HG02610 (cell line): Measurements from ENCODE around the gene RNASEH1.
"Not testable (repeated sequence)": the region's sequence is repeated elsewhere in the genome, so short reads cannot be mapped to it uniquely, and the experiment has no call there.

Experiments
- ATAC-seq: cut with Tn5 transposase; IDR thresholded peaks from one replicate; pipeline ENCODE4 v1.9.1; 2021; ENCODE audit warnings: mild to moderate bottlenecking, moderate library complexity; ENCODE audit not compliant: unreplicated experiment

The RNASEH1 gene

DNA sequence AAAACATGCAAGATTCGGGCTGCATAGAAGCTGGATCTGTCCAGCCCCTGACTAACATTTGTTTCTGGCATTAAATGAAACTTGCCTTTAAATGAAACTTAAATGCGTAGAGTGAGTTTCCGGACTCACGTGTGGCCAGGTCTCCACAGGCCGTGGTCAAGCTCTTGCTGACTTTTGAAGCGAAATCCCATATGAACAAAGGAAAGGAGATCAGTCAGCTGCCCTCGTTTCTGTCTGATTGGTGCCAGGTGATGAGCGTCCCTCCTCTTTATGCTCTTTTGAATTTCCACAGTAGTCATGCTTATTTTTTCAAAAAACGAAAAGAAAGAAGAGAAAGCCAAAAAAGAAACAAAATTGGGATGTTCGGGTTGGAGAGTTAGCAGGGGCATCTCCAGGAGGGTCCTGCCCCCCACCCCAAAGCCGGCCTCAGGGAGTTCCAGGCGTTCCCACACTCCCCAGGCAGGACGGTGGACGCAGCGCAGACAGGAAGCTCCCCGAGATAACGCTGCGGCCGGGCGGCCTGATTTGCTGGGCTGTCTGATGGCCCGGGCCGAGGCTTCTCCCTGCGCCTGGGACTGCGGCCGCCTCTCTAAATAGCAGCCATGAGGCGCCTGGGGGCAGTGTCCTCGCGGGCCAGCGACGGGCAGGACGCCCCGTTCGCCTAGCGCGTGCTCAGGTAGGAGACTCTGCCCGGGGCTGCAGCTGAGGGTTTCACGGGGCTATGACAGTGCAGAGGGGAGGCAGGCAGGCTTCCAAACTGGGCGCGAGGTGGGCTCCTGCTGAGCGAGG lies 36.6 kb upstream of the RNASEH1 start, which contains the start of gene COLEC11:
Gene COLEC11, plus strand, starts transcription at position 620 of the 789 bp plus-strand sequence. CDS start 9,229 bp downstream, outside the sequence.
- ATAC-seq: no peak

DNA sequence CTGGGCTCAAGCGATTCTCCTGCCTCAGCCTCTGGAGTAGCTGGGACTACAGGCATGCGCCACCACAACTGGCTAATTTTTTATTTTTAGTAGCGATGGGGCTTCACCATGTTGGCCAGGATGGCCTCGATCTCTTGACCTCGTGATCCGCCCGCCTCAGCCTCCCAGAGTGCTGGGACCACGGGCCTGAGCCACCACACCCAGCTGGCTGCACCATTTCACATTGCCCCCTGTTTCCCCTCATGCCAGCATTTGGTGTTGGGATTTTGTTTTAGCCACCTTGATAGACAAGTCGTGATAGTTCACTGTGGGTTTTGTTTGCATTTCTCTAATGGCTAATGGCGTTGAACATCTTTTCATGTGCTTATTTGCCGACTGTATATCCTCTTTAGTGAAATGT lies 31.0 kb upstream of the RNASEH1 start:
- no peak for ATAC-seq

DNA sequence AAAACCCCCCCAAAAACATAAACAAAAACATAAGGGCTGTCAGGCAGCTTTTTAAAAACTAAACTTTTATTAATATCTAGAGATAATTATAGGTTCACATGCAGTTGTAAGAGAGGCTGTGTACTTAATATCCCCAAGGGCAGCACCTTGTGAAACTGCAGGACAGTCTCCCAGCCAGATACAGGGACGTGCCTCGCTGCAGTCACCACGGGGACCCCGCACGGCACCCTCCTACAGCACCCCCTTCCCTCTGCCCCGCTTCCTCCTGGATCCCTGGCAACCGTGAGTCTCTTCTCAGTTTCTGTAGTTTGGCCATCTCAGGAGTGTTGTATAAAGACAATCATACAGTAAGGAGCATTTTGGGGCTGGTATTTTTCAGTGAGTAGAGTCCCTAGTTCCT lies 30.0 kb upstream of the RNASEH1 start:
- ATAC-seq: no peak

DNA sequence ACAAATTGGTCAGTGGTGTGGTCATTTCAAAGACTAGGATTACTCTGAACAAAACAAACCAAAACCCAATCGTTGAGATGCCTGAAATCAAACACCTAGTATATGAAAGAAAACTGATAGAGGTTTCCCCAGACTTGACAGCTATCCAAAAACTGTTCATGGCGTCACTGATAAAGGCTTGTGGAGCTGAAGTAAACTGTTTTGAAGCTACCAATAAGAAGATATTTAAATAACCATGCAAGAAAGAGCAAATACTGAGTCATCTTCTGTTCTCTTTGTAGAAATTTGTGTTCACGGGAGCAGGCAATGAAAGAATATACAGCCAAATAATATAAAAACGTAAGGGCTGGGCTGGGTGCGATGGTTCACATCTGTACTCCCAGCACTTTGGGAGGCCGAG lies 29.3 kb upstream of the RNASEH1 start:
- no peak for ATAC-seq

DNA sequence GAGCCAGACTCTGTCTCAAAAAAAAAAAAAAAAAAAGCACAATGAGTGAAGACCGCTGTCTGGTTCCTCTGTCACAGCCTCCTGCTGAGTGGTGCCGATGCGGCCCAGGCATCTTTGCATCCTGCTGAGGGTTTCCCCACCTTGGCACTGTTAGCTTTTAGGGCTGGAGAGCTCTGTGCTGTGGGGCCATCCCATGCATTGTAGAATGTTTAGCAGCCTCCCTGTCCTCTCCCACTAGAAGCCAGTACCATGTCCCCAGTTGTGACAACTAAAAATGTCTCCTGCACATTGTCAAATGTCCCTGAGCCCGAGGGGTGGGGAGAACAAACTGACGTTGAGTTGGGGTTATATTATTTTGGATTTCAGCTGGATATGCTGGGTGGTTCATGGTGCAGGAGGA lies 28.9 kb upstream of the RNASEH1 start:
- ATAC-seq: no peak

DNA sequence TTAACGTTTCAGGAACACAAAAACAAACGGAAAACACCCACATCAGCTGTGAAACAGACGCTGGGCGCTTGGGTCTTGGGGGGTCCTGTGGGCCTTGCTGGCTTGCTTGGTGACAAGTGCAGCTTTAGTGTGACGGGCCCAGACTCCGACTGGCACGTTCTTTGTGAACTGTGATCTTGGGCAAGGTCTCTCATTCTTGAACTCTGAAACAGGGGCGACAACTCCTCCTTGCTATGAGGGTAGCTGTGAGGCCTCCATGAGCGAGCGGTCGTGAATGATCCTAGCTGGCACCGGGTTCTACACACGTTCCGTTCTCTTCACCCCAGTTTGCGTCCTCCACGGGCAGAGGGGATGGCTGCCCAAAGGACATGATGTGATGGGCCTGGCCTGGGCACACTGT lies 28.1 kb upstream of the RNASEH1 start:
- ATAC-seq: no peak

DNA sequence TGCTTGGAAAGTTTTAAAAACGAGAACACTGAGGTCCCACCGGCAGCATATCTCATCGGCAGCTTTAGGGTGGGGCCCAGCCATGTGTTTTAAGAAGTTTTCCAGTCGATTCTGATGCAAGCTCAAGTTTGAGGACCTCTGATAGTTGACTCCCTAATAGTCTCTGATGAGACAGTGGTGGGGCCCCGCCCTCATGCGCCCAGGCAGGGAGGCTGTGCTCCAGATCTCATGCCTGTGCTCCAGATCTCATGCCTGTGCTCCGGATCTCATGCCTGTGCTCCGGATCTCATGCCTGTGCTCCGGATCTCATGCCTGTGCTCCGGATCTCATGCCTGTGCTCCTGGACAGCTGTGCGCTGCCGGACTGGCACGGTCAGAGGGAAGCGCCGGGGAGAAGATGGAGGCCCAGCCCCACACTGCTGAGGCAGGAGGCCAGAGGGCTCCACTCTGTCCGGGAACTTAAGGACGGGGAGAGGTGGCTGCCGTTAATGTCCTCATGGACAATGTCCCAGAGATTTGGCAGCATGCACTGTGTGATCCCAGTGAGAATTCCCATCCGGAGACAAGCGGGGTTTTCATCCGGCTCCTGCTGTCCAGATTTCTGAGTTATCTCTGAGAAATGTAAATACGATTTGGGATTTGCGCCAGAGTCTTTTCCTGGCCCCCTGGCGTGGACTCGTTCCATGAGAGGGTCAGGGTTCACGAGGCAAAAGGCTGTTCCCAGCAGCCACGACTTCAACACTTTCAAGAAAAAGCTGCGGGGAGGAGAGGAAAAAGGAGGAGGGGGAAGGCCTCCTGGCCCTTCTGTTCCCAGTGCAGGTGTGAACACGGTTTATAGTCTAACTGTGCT lies 27.4 kb upstream of the RNASEH1 start:
- ATAC-seq: no peak

DNA sequence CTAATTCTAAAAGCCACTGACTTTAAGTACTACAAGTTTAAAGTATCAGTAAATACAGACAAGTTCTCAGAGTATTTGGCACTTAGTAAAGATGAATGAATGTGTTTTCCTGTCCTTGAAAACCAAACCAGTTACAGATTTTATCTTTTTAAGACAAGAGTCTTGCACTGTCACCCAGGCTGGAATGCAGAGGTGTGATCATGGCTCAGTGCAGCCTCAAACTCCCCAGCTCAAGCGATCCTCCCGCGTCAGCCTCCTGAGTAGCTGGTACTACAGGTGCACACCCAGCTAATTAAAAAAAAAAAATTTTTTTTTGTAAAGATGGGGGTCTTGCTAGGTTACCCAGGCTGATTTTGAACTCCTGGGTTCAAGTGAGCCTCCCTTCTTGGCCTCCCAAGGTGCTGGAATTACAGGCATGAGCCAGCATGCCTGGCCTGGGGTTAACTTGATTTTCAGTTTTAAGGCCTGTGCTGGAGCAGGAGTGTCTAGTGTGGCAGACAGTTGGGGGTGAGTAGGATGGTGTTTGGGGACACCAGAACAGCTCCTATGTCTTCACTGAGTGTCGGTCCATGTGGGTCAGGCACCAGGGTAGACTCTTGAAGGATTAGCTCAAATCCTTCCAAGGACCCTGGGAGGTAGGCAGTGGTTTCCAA lies 26.6 kb upstream of the RNASEH1 start:
- no peak for ATAC-seq

DNA sequence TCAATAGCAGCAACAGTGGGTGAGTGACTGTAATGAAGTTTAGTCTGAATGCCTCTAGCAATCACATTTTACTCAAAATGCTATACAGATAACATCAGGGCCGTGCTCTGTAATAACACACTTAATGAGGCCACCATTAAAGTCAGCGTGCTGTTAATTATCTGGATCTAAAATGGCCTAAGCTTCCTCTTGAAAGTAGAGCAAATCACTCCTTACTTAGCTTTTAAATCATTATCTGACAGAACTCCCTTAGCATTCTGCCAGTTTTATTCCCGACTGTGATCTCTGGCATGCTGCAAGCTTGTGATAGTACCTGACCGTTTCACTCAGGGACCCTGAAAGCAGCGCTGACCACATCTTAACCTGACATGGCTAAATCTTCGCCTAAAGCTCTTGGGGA lies 25.9 kb upstream of the RNASEH1 start:
- ATAC-seq: no peak

DNA sequence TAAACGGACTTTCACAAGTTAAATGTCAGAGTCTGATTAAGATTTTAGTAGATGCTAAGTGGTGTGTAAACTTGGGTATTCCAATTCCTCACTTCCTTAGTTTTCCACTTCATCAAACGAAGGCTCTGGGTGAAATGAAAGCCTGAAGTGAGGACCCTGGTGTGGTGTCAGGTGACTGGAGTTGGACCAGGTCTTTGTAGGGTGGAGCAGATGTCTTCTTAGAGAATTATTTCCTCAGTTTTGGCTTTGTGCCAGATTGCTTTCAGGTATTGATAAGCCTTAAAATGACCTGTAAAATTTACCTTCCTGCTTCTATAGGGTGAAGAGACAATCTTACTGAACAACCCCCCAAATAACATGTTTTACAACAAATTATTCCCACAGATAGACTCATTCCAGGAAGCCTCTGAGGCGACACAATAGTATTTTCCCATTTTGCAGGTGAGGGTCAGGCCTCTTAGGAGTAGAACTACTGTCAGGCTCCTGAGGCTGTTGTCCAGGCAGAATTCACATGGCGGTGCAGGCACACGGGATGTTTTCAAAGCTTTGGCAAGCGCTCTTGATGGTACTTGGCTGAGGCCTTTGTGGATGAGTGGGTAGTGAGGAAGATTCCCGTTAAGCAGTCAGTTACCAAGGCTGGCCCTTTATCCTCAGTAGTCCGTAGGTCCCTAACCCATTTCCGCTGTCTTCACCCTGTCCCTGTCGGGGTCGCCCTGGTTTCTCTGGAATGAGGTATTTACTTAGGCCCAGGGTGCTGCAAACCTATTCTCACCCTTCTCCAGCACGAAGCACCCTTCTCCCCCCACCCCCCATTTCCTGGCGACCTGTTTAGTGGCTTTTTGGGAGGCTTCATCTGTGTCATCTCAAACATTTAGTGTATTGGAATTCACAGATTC lies 23.5 kb upstream of the RNASEH1 start:
- ATAC-seq: no peak

DNA sequence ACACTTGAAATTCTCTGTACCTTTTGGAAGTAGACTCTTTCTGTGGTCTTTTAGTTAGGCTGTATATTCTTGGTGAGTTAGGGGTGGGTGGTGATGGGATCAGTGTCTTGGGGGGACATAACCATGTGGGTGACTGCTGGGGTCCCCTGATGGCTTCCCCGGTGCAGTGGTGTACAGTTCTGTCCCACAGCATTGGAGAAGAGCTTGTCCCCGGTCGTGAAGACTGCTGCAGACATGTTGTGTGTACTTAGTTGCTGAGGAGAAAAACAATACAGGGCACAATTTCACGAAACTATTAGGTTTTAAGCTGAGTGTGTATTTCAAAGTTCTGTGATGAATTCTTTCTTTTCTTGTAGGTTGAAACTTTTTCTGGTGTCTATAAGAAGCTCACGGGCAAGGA lies 22.3 kb upstream of the RNASEH1 start:
- ATAC-seq: no peak

DNA sequence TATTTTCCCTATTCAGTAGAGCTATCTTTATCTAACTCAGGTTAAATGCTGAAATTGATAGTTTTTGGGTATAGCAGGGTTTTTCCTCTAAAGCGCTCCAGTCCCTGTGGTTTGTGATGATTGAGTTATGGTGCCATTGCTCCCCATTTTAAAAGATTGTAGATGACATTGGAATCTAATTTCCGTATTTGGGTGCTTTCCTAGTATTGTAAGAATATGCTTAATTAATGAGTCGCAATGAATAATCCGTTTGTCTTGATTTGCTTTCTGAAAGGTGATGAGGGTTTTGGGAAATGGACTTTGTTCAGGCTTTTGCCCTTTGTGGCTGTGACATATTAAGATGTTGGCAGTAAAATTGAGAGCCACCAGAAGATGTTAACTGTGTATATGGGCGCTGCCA lies 20.9 kb upstream of the RNASEH1 start:
- no peak for ATAC-seq

DNA sequence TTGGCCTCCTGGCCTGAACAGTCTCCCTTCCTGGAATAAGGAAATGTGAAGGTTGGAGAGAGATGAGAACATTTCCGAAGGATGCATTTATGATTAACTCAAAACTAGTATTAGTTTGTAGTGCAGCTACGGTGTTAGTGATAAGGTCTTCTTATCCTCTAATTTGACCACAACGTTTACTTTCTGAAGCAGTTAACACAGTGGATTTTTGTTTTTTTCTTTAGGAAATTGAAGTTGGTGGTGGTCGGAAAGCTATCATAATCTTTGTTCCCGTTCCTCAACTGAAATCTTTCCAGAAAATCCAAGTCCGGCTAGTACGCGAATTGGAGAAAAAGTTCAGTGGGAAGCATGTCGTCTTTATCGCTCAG lies 18.1 kb upstream of the RNASEH1 start:
- ATAC-seq: not testable (repeated sequence)

DNA sequence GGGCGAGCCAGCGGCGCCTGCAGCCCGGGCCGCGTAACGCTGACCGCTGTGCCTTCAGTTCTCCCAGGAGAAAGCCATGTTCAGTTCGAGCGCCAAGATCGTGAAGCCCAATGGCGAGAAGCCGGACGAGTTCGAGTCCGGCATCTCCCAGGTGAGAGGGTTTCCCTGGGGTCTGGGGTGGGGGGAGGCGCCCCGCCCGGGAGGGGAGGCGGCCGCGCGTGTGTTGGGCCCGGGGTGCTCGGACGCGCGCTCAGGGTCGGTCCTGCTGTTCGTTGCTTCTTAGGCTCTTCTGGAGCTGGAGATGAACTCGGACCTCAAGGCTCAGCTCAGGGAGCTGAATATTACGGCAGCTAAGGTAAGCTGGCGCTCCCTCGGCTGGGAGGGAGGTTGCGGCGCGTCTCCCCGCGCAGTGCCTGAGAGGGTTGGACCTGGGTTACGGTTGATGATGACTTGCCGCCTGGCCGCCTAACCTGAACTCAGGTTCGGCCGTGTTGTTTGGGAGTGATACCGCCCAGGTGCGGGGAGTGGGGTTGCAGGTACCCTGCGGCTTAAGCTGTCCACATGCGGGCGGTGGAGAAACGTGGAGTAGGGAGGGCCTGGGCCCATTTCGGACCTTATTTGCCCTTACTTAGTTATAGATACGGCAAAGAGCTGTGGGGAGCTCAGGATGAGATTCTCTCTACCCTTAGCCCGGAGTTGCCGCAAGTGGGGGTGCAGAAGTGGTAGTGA lies 17.6 kb upstream of the RNASEH1 start:
- peak; percentile 19 for ATAC-seq

DNA sequence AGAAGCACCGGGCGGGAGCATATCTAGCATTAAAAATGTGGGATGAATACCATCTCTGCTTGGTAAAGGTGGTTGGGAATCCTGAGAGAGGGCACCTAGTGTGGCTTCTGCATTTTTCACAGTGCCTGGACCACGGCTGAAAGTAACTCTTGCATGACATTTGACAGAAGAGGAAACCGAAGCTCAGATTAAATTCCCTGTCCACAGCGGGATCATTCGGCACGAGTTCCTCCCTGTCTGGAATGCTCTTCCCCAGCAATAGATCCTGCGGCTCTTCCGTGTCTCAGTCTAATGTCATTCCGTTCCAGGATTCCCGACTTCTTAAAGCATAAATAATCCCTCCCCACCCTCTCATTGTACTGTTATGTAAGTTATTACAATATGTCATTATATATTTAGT lies 16.0 kb upstream of the RNASEH1 start:
- ATAC-seq: no peak

DNA sequence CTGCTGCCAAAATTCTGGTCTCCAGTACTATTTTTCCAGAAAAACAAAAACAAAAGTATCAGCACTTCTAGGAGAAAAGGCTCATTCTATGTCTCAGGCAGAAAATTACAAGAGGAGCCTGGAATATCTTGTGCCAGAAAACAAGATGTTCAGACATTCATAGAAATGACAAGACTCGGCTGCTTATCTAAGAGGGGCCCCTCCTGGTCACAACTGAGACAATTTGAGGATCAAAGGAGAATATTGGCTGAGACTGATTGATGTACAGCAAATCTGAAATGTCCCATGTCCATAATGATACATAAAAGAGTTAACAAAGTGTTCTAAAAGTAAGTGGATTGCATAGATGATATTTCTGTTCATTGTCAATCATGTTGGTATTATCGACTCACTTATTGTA lies 14.5 kb upstream of the RNASEH1 start:
- no peak for ATAC-seq

DNA sequence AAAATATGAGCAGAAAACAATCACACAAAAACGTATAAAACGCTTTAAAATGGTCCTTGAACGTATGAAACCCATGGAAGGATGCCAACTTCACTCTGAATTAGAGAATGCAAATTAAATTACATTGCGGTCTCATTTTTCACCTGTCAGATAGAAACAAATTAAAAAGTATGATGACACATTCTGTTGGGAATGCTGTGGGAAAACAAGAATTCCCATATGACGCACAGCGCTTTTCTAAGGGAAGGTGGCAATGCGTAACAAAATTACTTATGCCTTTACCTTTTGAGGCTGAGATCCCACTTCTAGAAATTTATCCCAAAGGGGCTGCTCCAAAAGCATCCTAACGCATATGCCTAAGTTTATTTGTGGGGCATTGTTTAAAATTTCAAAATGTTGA lies 13.2 kb upstream of the RNASEH1 start:
- ATAC-seq: no peak

DNA sequence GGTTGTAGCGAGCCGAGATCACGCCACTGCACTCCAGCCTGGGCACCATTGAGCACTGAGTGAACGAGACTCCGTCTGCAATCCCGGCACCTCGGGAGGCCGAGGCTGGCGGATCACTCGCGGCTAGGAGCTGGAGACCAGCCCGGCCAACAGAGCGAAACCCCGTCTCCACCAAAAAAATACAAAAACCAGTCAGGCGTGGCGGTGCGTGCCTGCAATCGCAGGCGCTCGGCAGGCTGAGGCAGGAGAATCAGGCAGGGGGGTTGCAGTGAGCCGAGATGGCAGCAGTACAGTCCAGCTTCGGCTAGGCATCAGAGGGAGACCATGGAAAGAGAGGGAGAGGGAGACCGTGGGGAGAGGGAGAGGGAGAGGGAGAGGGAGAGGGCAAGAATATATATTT lies 11.5 kb upstream of the RNASEH1 start:
- not testable (repeated sequence) for ATAC-seq

DNA sequence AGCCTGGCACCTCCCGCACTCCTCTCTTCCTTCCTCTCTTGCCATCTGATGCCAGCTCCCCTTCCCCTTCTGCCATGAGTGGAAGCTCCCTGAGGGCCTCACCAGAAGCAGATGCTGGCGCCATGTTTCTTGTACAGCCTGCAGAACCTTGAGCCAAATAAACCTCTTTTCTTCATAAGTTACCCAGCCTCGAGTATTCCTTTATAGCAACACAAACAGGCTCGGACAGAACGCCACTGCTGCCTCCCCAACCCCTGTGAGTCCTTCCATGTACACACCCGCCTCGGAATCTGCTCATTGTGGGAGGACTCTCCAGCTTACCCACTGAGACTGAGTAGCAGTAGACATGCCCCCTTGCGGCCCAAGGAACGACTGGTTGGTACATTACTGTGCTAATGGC lies 8.7 kb upstream of the RNASEH1 start:
- ATAC-seq: no peak

DNA sequence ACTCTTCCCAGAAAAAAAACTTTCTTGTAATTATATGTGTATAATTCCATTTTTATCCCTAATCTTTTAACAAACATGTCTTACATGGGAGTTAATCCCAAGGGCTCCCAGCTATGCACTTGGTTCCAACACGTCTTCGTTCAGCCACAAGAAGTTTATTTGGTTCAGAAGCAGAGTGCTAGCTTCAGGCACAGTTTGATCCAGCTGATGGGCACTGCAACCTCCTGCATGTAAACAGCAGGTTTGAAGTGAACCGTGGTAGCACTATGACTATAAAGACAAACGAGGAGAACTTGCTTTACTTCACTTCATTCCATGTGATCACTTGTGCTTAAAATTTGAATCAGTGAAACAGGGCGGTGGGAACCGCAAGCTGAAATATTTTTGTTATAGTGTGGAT lies 7.0 kb upstream of the RNASEH1 start:
- no peak for ATAC-seq
